HEK293T (cell line): ENCODE data around the gene MRPL21.

Experiments
- CTCF ChIA-PET: fragments of 350-600 bp; formaldehyde crosslinking; extraction: SDS; loops from one replicate; lab custom pipeline; 2021; ENCODE audit warnings: antibody characterized with exemption, inconsistent platforms; lab: Yijun Ruan, JAX
- POLR2A ChIA-PET: fragments of 350-600 bp; formaldehyde crosslinking; extraction: SDS; loops from one replicate; lab custom pipeline; 2020; ENCODE audit warnings: antibody characterized with exemption, inconsistent platforms; lab: Yijun Ruan, JAX
- DNase-seq: peaks from one replicate; pipeline ENCODE4 v3.0.0; 2012; ENCODE audit warnings: mixed read lengths; ENCODE audit errors: extremely low spot score
- ARNT ChIP-seq: fragments of 450-650 bp; IDR thresholded peaks from 2 replicates; pipeline ENCODE4 v1.6.1; 2017; ENCODE audit warnings: mild to moderate bottlenecking
- BHLHE40 ChIP-seq: fragments of 450-650 bp; IDR thresholded peaks from 2 replicates; pipeline ENCODE4 v1.6.1; 2016; ENCODE audit warnings: mild to moderate bottlenecking, moderate library complexity, borderline replicate concordance
- CTBP1 ChIP-seq: fragments of 450-650 bp; IDR thresholded peaks from 2 replicates; pipeline ENCODE4 v1.6.1; 2016; ENCODE audit warnings: borderline replicate concordance
- ELF4 ChIP-seq: fragments of 450-650 bp; IDR thresholded peaks from 2 replicates; pipeline ENCODE4 v1.6.1; 2017; ENCODE audit warnings: antibody characterized with exemption
- FOXA1 ChIP-seq: fragments of 450-650 bp; IDR thresholded peaks from 2 replicates; pipeline ENCODE4 v1.6.1; 2016; ENCODE audit warnings: mild to moderate bottlenecking
- FOXK2 ChIP-seq: fragments of 450-650 bp; IDR thresholded peaks from 2 replicates; pipeline ENCODE4 v1.6.1; 2016; ENCODE audit warnings: mild to moderate bottlenecking
- FOXM1 ChIP-seq: fragments of 450-650 bp; IDR thresholded peaks from 2 replicates; pipeline ENCODE4 v1.6.1; 2017; ENCODE audit warnings: mild to moderate bottlenecking, borderline replicate concordance
- HDGF ChIP-seq: fragments of 450-650 bp; IDR thresholded peaks from 2 replicates; pipeline ENCODE4 v1.6.1; 2017; ENCODE audit warnings: antibody characterized with exemption, borderline replicate concordance
- L3MBTL2 ChIP-seq: fragments of 450-650 bp; conservative IDR thresholded peaks from 2 replicates; pipeline ENCODE4 v1.6.1; 2016; ENCODE audit warnings: mild to moderate bottlenecking
- LEF1 ChIP-seq: fragments of 450-650 bp; IDR thresholded peaks from 2 replicates; pipeline ENCODE4 v1.6.1; 2017; ENCODE audit warnings: mild to moderate bottlenecking, borderline replicate concordance
- NFRKB ChIP-seq: fragments of 450-650 bp; IDR thresholded peaks from 2 replicates; pipeline ENCODE4 v1.6.1; 2016; ENCODE audit warnings: mild to moderate bottlenecking, moderate library complexity
- PKNOX1 ChIP-seq: fragments of 450-650 bp; IDR thresholded peaks from 2 replicates; pipeline ENCODE4 v1.6.1; 2016
- SP1 ChIP-seq: fragments of 450-650 bp; IDR thresholded peaks from 2 replicates; pipeline ENCODE4 v1.6.1; 2017
- SUZ12 ChIP-seq: fragments of 450-650 bp; IDR thresholded peaks from 2 replicates; pipeline ENCODE4 v1.6.1; 2016; ENCODE audit warnings: mild to moderate bottlenecking
- TARDBP ChIP-seq: fragments of 450-650 bp; IDR thresholded peaks from 2 replicates; pipeline ENCODE4 v1.6.1; 2016
- ZNF384 ChIP-seq: fragments of 450-650 bp; IDR thresholded peaks from 2 replicates; pipeline ENCODE4 v1.6.1; 2016

MRPL21 gene

GRCh38 chr11:68931911-68932310 lies 28.3 kb upstream of the MRPL21 start:
- DNase-seq = no peak
- TF ChIP-seq ZNF384 = no peak
- ChIA-PET CTCF (no interaction called here), POLR2A (no interaction called here)

- POLR2A ChIA-PET = no interaction called here
- DNase-seq = no peak
- CTCF ChIA-PET = no interaction called here
- TF ChIP-seq FOXM1 = no peak
- TF ChIP-seq HDGF = no peak
- no peak for TF ChIP-seq NFRKB
- no peak for TF ChIP-seq FOXA1
- no peak for TF ChIP-seq ARNT
- no peak for TF ChIP-seq CTBP1
- TF ChIP-seq PKNOX1 = no peak
- no peak for TF ChIP-seq SUZ12
- TF ChIP-seq ZNF384 = no peak
These were observed 27.6 kb upstream of the MRPL21 start for GRCh38 chr11:68930991-68931855.

GRCh38 chr11:68929706-68930570 lies 26.3 kb upstream of the MRPL21 start:
- ChIA-PET CTCF (no interaction called here), POLR2A (no interaction called here)
- no peak for DNase-seq
- TF ChIP-seq HDGF (no peak), L3MBTL2 (no peak), ARNT (no peak), SUZ12 (no peak), FOXA1 (no peak), LEF1 (no peak), ELF4 (no peak), TARDBP (no peak), BHLHE40 (no peak), NFRKB (no peak), SP1 (no peak)

GRCh38 chr11:68929135-68929534 lies 25.5 kb upstream of the MRPL21 start:
- DNase-seq = no peak
- ChIA-PET CTCF (no interaction called here), POLR2A (no interaction called here)
- TF ChIP-seq PKNOX1 (no peak), SP1 (no peak), HDGF (no peak), TARDBP (no peak), NFRKB (no peak), FOXA1 (no peak), SUZ12 (no peak)

GRCh38 chr11:68928136-68928880 lies 24.7 kb upstream of the MRPL21 start:
- CTCF ChIA-PET = no interaction called here
- no peak for DNase-seq
- TF ChIP-seq TARDBP = no peak
- TF ChIP-seq CTBP1 = no peak
- TF ChIP-seq ZNF384 = no peak
- TF ChIP-seq FOXM1 = no peak
- no peak for TF ChIP-seq ELF4
- TF ChIP-seq HDGF = no peak
- TF ChIP-seq ARNT = no peak
- TF ChIP-seq SUZ12 = no peak
- no peak for TF ChIP-seq FOXK2
- TF ChIP-seq L3MBTL2 = no peak
- no peak for TF ChIP-seq PKNOX1
- TF ChIP-seq SP1 = no peak
- no peak for TF ChIP-seq FOXA1
- TF ChIP-seq NFRKB = no peak
- TF ChIP-seq BHLHE40 = no peak
- TF ChIP-seq LEF1 = no peak
- POLR2A ChIA-PET = no interaction called here
